Myocyte (in vitro differentiated cells): ENCODE data around the gene BBS9. TPM values are rescaled to one million over a fixed set of nuclear protein-coding genes. Genes with fewer than 3 reads are reported as not detected.
A peak's percentile ranks its signal among the peaks of the same experiment; 100 is the strongest.
"Not testable (repeated sequence)": the region's sequence is repeated elsewhere in the genome, so short reads cannot be mapped to it uniquely, and the experiment has no call there.

Experiments used
- DNase-seq: peaks from one replicate; pipeline ENCODE4 v3.0.0-alpha.2; 2012; ENCODE audit warnings: low read depth
- total RNA-seq: library from RNA; depleted of rRNA; stranded (reverse); fragments of >200 nt; gene quantifications from 2 replicates; pipeline ENCODE4 v1.2.3, GENCODE V29; 2014

BBS9 gene
- total RNA-seq, 1 donor from 2014 or later: 16.2 TPM

DNA sequence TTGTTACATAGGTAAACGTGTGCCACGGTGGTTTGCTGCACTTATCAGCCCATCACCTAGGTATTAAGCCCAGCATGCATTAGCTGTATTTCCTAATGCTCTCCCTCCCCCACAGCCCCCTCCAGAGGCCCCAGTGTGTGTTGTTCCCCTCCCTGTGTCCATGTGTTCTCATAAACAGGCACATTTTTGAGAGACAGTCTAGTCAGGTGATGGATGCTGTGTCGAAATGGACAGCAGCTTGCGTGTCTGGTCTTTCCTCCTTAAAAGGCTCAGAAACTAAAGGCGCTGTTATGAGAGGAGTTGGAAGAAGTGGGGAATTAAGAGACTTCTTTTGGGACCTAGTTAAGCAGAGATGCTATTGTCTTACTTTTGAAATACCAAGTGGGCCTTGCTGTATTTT is 296.0 kb downstream of the BBS9 start:
- no peak for DNase-seq

DNA sequence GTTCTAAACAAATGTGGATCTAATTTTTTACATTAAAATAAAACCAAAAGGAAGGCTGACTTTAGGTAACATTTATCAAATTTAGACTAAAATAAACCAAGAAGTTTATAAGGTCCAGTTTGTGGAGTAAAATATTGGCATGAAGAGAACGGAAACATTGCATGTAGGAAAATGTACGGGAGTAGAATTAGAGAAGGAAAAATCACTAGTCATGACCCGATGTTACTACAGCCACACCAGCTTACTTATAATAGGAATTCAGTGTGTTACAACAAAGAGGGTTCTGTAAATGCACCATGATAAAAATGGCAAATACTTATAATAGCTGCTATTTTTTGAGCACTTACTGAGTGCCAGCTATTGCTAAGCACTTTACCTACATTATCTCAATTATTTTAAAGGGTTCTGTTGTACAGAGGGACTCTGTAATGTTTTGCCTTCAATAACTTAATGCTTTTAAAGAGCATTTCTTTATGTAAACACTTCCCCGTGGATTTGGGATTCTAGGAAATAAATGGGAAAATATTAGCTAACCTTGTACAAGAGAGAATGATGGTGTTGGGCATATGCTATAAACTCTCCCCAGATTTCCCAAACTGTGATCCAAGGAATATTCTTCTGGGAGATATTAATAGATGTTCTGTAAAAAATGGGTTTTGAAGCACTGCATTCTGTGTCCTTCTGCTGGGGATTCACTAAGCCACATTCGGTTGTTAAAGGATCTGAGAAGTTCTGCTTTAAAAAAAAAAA is 296.7 kb downstream of the BBS9 start:
- DNase-seq: no peak

DNA sequence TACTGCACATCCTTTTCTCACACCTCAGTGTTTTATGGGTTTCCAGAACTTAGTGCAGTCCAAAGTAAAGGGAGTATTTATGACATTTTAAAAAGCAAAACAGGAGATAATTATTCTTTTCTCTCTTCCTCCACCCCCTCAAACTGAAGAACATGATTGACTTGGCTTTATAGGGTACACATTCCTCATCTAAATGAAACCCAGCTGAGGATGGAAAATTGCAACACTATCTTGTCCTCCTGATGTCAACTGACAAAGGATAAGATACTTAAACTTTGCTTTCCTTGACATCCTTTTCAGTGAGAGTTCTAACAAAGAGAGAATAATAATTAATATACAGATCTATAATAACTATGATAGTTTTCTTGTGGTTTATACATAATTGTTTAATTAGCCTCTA is 299.1 kb downstream of the BBS9 start:
- DNase-seq: no peak

DNA sequence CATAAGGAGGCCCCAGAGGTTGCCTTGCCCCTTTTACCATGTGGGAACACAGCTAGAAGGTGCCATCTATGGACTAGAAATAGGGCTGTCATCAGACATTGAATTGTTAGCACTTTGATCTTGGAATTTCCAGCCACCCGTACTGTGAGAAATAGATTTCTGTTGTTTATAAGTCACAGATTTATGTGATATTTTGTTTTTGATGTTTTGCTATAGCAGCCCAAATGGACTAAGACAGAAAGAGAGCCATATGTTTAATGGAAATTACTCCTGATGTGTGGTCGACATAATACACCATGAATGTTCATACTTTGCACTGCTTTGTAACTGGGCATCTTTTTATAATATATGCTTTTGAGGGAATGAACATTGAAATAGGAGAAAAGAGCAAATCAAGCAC is 302.2 kb downstream of the BBS9 start:
- no peak for DNase-seq

DNA sequence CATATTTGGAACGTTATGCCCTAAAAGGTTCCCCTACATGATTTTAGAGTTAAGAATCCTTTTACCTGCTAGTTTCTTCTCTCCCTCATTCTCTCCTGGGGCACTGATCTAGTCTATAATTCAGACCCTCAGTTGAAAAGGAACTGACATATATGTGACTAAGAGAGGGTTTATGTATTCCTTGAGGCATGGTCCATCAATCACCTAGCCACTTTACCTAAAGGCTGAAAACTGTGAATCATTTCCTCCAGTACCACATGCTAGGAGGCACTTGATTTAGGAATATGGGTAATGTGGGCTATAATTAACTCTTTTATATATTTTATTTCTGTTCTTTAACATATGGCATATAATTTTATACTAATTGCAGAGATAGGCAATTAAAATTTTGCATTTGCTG is 303.5 kb downstream of the BBS9 start:
- no peak for DNase-seq

DNA sequence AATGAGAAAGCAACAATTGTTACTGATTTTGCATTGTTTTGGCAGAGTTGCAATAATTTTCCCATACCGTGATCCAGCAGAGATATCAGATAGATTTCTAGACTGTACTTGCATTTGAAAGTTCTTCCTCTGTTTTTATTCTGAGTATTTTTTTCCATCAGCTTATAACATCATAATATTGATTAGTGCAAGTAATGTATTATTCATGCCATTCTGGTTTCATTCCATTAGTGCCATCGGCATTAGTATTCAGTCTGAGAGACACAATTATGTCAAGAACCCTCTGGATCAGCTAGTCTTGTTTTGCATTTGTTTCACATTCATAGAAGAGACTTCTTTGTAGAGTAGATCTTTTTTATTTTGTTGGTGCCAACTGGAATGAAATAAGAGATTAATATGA is 304.0 kb downstream of the BBS9 start:
- no peak for DNase-seq

DNA sequence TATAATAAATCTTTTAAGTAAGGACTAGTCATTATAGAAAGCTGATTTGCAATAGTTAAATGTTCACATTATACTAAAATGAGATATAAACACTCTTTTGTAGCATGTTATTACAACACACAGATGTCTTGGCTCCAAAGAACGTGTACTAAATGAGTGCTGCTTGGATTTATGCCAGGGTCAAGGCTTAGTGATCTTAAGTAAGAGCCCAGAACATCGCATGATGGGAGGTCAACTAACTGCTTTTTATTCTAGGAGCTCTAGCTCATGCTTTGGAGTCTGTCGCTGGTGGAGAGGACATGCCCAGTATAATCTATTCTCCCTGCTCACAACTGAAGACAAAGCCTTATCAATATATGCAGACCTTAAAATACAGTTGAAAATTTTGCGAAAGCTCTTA is 315.1 kb downstream of the BBS9 start:
- DNase-seq: peak; percentile 22

DNA sequence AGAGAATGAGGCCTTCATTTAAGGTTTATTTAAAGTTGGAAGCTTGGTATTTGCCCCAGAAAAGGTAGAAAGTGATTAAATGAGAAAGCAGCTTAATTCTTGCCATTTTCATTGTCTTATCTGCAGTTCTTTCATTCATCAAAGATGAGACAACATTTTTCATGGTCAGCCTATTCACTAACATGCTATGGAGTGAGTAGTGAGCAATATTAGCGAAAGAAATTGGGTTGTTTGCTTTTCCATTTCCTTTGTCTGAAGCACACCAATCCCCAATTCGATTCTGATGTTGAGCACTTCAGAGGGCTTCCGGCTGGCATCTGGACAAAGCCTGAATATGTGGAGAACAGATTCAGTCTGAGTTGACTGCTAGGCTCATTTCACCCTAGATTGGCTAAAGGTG is 317.2 kb downstream of the BBS9 start:
- no peak for DNase-seq

DNA sequence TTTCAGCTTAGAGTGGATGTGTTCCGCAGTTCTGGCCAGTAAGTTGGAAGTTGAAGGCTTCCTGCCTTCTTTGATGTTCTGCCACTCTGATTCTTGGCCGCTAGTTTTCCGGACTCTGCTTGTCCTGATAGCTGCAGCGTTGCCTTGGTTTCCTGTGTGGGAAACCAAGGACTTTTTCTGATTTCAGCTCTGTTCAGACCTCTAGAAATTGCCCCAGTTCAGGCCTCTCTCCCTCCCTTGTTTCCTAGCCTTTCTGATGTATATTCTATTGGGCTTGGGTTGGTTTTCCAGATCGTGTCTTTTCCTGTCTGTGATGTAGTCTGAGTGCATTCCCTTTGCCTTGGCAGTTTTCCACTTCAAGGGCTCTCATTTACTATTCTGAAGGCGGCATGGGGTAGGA is 318.7 kb downstream of the BBS9 start:
- DNase-seq: no peak

DNA sequence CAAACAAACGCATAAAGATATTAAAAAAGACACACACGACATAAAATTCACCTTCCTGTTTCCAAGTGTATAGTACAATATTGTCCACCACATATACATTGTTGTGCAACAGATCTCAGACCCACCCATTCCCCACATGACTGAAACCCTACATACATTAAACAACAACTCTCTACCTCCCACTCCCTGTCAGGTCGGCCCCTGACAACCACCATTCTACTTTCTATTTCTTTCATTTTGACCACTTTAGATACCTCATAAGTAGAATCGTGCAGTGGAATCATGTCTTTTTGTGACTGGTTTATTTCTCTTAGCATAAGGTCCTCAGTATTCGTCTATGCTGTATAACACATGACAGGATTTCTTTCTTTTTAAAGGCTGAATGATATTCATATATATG is 320.5 kb downstream of the BBS9 start:
- DNase-seq: no peak

DNA sequence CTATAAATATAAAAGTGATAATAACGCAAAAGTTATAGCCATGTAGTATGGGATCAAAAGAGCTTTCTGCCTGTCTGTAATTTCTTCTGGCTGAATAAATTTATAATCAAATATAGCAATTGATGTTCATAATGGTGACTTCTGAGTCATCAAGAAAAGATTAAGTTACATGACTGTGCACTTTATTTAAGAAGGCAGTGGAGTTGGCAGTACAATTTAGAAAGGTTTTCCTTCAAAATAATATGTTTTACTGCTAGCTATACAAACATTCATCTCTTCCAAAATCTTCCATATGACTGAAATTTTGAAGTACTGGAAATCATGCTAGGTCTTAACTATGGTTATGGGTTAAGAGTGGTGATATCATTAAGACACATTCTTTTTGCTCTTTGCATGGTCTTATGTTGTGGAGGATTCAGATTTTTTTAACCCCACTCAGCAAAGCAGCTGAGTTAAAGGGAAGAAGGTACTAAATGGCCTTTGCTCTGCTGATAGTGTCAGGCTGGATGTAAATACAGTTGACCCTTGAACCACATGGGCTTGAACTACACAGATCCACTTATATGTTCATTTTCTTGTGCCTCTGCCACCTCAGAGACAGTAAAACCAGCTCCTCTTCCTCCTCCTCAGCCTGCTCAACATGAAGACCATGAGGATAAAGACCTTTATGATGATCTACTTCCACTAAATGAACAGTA is 323.6 kb downstream of the BBS9 start:
- DNase-seq: peak; percentile 51

DNA sequence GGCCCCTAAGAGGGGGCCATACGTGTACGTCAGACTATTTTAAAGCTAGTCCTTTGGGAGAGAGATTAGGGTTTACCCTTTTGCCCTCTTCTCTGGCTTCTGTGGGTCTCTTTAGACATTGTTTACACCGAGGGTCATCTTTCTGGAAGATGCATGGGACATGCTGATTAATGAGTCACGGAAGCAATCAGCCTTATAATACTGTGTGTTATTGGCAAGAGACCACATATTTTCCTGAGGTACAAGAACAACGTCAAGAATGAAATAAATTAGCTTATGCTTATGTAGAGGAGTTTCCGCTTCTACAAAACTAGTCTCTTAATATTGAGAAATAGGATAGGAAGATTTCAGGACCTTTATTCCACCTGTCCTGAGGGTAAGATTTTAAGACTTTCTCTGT is 327.7 kb downstream of the BBS9 start:
- DNase-seq: no peak

DNA sequence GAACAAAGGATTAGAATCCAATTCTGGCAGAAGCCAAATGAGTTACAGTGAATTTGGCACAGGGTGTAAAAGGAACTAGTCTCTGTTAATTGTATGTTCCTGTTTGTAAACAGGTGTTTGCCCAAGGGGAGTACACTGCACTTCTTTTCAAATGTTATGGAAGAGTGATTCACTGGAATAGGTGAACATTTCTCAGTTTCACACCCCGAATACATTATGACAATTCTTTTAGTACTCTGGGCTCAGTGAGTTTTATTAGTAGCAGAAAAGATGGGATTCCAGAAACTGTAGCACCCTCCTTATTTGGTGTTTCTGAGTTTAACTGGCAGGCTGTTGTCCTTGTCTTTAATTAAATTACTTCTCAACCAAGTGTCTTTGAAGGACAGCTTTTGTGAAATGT is 329.2 kb downstream of the BBS9 start:
- DNase-seq: no peak

DNA sequence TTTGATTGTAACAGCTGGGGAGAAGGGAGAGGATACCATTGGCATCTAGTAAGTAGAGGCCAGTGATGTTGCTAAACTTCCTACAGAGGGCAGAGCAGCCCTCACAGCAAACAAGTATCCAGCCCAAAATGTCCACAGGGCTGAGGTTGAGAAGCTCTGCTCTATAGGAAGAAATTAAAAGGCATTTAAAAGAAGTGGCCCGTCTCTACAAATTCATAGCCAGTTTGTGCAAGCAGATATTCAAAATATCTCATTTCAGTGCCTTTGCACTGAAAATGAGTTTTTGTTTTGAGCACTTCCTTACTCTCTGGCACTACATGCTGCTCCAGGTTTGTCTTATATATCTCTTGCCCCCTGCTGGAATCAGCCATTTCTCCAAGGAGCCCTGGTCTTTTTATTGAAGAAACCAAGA is 330.0 kb downstream of the BBS9 start:
- DNase-seq: peak; percentile 81

DNA sequence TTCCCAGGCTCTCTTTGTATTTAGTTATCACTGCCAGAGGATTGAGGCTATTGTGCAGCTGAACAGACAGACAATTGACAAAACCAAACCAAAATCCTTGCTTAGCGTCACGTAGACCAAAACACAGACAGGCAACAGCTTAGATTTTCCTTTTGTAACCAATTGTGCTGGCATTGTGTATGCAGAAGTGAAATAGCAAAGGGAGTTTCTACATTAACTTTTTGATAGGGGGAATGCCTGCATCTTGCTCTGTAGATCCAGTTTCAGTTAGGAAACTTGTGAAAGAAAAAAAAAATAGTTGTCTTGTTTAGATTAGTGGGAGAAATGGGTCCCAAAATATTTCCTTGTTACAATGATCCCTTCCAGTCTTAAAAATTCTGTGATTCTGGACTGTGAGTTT is 333.8 kb downstream of the BBS9 start:
- DNase-seq: no peak

DNA sequence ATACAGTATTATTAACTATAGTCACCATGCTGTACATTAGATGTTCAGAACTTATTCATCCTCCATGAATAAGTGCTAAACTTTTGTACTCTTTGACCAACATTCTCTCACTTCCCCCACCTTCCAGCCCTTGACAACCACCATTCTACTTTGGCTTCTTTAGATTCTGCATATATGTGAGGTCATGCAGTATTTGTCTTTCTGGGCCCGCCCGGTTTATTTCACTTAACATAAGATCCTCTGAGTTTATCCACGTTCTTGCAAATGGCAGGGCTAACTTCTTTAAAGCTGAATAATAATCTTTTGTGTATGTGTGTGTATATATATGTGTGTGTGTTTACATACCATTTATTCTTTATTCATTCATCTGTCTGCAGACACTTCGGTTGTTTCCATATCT is 336.8 kb downstream of the BBS9 start:
- no peak for DNase-seq

DNA sequence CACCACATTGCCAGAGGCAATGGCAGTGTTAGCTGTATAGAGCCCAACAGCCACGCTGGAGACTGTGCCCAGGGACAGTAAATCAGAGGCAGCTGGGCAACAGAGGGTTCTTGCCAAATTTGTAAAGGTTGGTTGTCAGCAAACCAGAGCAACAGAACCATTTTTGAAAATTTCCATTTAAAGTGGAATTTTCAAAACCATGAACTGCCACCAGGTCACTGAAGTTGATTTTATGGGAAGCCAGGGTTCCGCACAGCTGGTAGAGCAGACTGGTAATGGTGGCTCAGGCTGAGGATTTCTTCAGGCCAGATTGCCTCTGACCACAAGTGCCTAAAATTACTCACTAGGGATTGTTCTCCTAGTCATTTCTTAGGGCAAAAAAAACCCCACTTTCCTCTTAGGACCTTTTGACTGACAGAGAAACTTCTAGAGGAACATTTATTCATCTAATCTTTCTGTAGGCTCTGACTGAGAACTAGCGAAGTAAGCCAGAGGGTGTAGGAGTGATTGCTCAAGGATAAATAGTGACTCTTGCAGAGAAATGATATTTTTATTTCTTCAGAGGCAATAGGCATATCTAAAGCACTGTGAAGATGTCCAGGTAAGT is 342.4 kb downstream of the BBS9 start:
- DNase-seq: peak; percentile 75

DNA sequence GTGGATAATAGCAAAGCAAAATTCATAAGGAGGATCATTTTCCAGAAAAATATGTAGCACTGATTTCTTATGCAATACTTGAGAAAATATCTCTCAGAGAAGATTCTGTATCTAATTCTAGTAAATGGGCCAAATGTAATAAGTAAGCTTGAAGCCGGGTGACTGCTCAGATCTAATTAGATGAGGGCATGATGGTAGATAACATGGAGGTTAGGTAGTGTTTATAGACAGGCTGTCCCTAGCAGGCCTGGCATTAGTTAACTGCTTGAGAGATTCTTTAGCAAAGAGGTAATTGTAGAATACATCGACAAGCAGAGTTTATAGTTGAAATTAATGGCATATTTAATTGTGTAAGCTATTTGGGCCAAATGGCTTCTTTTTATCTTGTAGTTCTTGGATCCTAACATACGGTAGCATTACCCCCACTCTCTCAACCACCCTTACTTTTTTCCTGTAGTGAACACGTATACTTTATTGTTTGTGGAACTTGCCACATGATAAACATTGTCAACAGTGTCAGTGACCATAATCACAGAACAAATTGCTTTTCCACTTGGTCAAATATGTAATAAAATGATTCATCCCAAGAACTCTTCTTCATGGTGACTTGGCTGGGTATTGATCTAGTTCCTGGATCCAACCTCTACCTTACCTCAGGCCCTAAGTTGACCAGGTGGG is 343.1 kb downstream of the BBS9 start:
- DNase-seq: no peak

DNA sequence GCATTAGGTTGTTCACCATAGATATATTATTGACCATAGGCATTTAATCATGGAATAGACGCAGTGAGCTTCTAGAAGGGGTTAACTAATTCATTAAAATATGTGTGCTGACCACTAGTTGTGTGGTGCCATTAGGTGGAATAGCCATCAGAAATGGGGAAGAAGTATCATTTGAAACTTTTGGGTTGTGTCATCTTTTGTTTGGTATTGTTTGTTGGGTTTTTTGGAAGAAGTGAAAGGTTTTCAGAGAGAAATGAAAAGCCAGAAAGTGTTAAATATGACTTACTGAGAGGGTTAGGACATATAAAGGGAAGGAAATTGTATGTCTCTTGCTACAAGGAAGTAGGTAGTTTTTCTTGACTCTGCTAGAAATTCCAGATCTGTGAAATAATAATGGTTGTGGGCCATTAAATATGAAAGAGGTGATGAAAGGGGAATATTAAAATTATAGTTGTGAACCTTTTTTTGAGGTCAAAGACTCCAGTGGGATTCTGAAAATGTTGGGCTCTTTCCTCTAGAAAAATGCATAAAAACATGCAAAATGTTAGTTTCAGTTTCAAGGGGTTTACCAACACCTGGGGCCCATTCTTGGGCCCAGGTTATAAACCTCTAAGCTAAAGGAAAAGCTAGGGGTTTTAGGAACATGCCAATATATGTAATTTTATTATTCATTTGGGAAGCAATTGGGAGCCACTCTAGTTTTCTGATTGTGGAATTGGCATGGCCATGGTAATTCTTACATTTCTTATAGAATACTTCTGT is 348.5 kb downstream of the BBS9 start:
- no peak for DNase-seq

DNA sequence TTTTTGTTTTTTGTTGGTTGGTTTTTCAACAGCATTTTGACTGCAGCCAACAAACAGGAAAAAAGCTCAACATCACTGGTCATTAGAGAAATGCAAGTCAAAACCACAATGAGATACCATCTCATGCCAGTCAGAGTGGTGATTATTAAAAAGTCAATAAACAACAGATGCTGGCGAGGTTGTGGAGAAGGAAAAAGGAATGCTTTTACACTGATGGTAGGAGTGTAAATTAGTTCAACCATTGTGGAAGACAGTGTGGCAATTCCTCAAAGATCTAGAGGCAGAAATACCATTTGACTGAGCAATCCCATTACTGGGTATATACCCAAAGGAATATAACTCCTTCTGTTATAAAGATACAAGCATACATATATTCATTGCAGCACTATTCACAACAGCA is 355.1 kb downstream of the BBS9 start:
- DNase-seq: not testable (repeated sequence)

DNA sequence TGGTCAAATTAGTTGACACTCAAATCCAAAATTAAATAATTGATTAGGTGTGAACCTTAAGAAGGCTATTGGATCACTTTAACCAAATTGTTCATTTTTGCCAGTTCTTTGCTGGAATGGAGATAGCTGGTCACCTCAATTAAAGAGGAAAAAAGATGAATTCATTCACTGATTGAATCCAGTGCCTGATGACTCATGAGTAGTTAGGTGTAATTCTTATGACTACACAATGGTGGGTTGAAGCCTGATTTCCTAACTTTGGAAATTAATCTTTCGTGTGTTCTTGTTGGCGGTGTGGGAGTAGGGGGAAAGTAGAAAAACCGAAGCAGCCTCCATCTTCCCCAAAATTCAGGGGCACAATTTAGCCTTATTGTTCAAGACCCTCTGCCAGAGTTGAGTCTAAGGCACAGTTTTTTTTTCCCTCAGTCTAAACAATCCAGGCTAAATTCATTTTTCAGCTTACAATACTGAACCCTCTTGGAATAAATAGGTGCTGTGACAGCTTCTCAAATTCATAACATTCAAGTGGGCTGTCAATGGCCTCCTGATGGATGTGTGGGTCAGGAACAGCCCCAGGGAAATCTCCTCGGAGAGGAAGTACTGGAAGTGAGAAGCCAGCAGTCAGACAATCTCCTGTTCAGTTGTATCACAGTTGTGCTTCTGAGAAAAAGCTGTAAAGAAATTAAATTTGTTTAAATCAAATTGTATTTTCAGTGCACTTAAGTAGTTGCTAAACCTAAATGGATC is 356.6 kb downstream of the BBS9 start:
- DNase-seq: no peak
